Natural killer cell (primary cell): ENCODE data around the gene HECTD4. TPM values are rescaled to one million over a fixed set of nuclear protein-coding genes. Genes with fewer than 3 reads are reported as not detected.
"Not testable (repeated sequence)": the region's sequence is repeated elsewhere in the genome, so short reads cannot be mapped to it uniquely, and the experiment has no call there.

Experiments used
- ATAC-seq, 3 donors: fragments of 150-1000 bp in 2 of 3; fragments of 200-7000 bp in 1 of 3; cut with Tn5 transposase; 1 replicate in 1 of 3; 2 replicates in 2 of 3; pipeline ENCODE4 v1.10.0; 2021; ENCODE audit warnings: mild to moderate bottlenecking in 2 of 3, moderate library complexity in 2 of 3
- DNase-seq, 2 donors: peaks; one replicate each; pipeline versions ENCODE4 v3.0.0 to v3.0.0-alpha.2; 2013 to 2021; ENCODE audit warnings: mixed read lengths in 1 of 2
- H3K27ac ChIP-seq: one replicate; pipeline ENCODE4 v1.5.1; 2013; ENCODE audit warnings: mild to moderate bottlenecking, low read length
- H3K27me3 ChIP-seq: one replicate; pipeline ENCODE4 v1.6.1; 2013; ENCODE audit warnings: low read length; ENCODE audit not compliant: control insufficient read depth, insufficient read depth
- H3K36me3 ChIP-seq: one replicate; pipeline ENCODE4 v1.6.1; 2013; ENCODE audit warnings: low read length; ENCODE audit not compliant: control insufficient read depth, insufficient read depth
- H3K4me1 ChIP-seq: one replicate; pipeline ENCODE4 v1.6.1; 2013; ENCODE audit warnings: low read length; ENCODE audit not compliant: control insufficient read depth, insufficient read depth
- H3K4me3 ChIP-seq: one replicate; pipeline ENCODE4 v1.5.1; 2013; ENCODE audit warnings: low read length
- H3K9me3 ChIP-seq: one replicate; pipeline ENCODE4 v1.6.1; 2013; ENCODE audit warnings: low read length; ENCODE audit not compliant: control insufficient read depth, insufficient read depth
- H3K27ac Mint-ChIP-seq, 2 donors: one replicate each; pipeline ENCODE4 v1.8.0; 2022; ENCODE audit warnings: mild to moderate bottlenecking in 2 of 2, mixed read lengths in 2 of 2, moderate library complexity in 1 of 2
- H3K27me3 Mint-ChIP-seq, 2 donors: one replicate each; pipeline ENCODE4 v1.8.0; 2022; ENCODE audit warnings: low read depth in 2 of 2, mixed read lengths in 2 of 2
- H3K36me3 Mint-ChIP-seq: one replicate; pipeline ENCODE4 v1.8.0; 2022; ENCODE audit warnings: mixed read lengths
- H3K4me1 Mint-ChIP-seq, 2 donors: one replicate each; pipeline ENCODE4 v1.8.0; 2022; ENCODE audit warnings: mixed read lengths in 2 of 2
- H3K4me3 Mint-ChIP-seq: one replicate; pipeline ENCODE4 v1.8.0; 2022; ENCODE audit warnings: mild to moderate bottlenecking, moderate library complexity, mixed read lengths
- H3K9me3 Mint-ChIP-seq, 2 donors: one replicate each; pipeline ENCODE4 v1.8.0; 2022; ENCODE audit warnings: mixed read lengths in 2 of 2
- WGBS: methylation state at CpG from one replicate; pipeline ENCODE4 v1.1.7; 2013; ENCODE audit warnings: missing lambda C conversion rate; ENCODE audit not compliant: insufficient coverage; 5-methylcytosine and 5-hydroxymethylcytosine counted together
- intact Hi-C: fragments of 100-400 bp; cut with micrococcal nuclease; formaldehyde crosslinking; loops from one replicate; pipeline ENCODE4 v1.14.2; 2022
- total RNA-seq, 4 donors: library from RNA; stranded (reverse); fragments of 120-200 nt in 1 of 4; gene quantifications; one replicate each; pipeline versions ENCODE4 v1.2.3 to v1.2.4, GENCODE V29; 2013 to 2022
- TF ChIP-seq, protein P1 (sequence below): fragments of 200-600 bp; IDR thresholded peaks from one replicate; pipeline ENCODE4 v1.8.0; 2022; ENCODE audit warnings: antibody characterized with exemption

HECTD4 gene
- total RNA-seq, 3 donors from 2014 or later (not counting 1 experiment from before 2014, with no cell fraction given): 66.9 to 82.6 (median 79.2) TPM

DNA sequence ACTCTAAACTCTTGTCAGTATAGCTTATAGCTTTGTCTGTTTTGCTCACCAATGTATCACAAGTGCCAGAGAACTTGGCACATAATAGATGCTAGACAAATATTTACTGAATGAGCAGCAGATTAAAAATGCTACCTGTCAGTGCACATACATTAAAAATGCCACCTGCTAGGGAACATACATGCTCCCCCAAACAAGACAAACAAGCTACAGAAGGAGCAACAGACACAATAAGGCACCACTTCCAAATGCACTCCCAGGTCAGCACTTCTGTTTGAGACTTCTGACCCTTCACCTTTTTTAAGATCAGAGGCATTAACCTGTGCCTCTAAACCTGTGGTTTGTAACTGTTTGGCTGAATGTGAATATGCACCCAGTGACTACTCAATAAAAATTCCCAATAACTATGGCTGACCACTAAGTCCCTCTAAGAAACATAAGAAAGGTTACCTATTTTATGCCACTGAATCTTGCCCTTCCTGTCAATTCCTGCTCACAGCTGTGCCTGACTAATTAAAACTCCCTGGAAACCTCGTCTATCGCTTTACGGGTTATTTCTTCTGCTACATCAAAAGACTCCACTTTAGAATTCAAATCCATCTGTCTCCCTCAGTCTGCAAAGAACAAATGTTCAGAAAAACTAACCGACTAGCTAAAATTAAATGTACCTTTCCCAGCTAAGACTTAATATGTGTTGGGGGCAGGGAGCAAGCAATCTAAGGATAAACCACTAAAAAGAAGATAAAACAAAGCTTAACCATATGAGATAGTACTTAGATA is 41.0 kb downstream of the HECTD4 start:
- intact Hi-C loops: no loop called here
- peaks cover 9% of the 10 kb centered on the region for H3K4me1 ChIP-seq
- DNase-seq: no peak
- no peaks in the 10 kb centered on the region for H3K27me3 Mint-ChIP-seq
- ATAC-seq: no peak
- no peak overlapping the region for H3K27ac ChIP-seq
- H3K4me3 ChIP-seq: no peak overlapping the region
- H3K4me3 Mint-ChIP-seq: no peak overlapping the region
- H3K27me3 ChIP-seq: no peaks in the 10 kb centered on the region
- no peaks in the 10 kb centered on the region for H3K36me3 Mint-ChIP-seq
- no peaks in the 10 kb centered on the region for H3K9me3 Mint-ChIP-seq
- no peaks in the 10 kb centered on the region for H3K9me3 ChIP-seq
- H3K4me1 Mint-ChIP-seq: peaks cover 61 to 63% of the 10 kb centered on the region in 2 donors
- TF ChIP-seq, protein P1, sequence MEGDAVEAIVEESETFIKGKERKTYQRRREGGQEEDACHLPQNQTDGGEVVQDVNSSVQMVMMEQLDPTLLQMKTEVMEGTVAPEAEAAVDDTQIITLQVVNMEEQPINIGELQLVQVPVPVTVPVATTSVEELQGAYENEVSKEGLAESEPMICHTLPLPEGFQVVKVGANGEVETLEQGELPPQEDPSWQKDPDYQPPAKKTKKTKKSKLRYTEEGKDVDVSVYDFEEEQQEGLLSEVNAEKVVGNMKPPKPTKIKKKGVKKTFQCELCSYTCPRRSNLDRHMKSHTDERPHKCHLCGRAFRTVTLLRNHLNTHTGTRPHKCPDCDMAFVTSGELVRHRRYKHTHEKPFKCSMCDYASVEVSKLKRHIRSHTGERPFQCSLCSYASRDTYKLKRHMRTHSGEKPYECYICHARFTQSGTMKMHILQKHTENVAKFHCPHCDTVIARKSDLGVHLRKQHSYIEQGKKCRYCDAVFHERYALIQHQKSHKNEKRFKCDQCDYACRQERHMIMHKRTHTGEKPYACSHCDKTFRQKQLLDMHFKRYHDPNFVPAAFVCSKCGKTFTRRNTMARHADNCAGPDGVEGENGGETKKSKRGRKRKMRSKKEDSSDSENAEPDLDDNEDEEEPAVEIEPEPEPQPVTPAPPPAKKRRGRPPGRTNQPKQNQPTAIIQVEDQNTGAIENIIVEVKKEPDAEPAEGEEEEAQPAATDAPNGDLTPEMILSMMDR: no peak
- no peak overlapping the region for H3K27ac Mint-ChIP-seq
- H3K36me3 ChIP-seq: no peaks in the 10 kb centered on the region
- WGBS: 96% methylated on average over 3 of the region's 4 CpGs

DNA sequence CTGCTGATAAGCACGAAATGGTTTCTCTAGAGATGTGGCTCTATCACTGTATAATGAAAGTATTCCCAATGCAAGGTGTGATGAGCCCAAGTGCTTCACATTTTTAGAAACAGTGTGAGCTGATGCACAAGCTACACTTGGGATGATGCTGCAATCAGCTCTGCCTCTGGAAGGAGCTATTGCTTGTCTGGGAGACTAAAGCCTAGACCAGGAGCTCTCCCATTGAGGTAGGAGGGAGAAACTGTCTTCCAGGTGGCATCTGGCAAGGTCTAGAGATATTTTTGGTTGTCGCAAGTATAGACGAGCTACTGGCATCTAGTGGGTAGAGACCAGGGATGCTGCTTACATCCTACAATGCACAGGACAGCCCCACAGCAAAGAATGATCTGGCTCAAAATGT is 42.0 kb downstream of the HECTD4 start:
- TF ChIP-seq, protein P1: no peak
- Histone ChIP-seq H3K4me1 (no peaks in the 10 kb centered on the region), H3K27me3 (no peaks in the 10 kb centered on the region), H3K9me3 (no peaks in the 10 kb centered on the region), H3K27ac (no peak overlapping the region), H3K4me3 (no peak overlapping the region), H3K36me3 (no peaks in the 10 kb centered on the region)
- Mint-ChIP-seq H3K9me3 (no peaks in the 10 kb centered on the region), H3K4me3 (no peak overlapping the region), H3K4me1 (peaks cover 51 to 53% of the 10 kb centered on the region in 2 donors), H3K27me3 (no peaks in the 10 kb centered on the region), H3K36me3 (no peaks in the 10 kb centered on the region), H3K27ac (no peak overlapping the region)
- 87% methylated on average over 3 of the region's 3 CpGs for WGBS
- DNase-seq: no peak
- ATAC-seq: no peak
- intact Hi-C loops: no loop called here

DNA sequence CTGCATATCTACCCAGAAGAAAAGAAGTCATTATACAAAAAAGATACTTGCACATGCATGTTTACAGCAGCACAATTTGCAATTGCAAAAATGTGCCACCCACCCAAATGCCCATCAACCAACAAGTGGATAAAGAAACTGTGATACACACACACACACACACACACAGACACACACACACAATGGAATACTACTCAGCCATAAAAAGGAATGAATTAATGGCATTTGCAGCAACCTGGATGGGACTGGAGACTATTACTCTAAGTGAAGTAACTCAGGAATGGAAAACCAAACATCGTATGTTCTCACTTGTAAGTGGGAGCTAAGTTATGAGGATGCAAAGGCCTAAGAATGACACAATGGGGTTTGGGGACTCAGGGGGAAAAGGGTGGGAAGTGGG is 47.2 kb downstream of the HECTD4 start:
- peaks cover 10 to 29% of the 10 kb centered on the region in 2 donors for H3K4me1 Mint-ChIP-seq
- H3K27ac Mint-ChIP-seq, H3K27me3 Mint-ChIP-seq, H3K9me3 ChIP-seq, H3K9me3 Mint-ChIP-seq, H3K4me3 ChIP-seq, H3K27me3 ChIP-seq, intact Hi-C loops, H3K4me3 Mint-ChIP-seq, ATAC-seq, H3K36me3 Mint-ChIP-seq, H3K36me3 ChIP-seq, H3K4me1 ChIP-seq, H3K27ac ChIP-seq, DNase-seq: not testable (repeated sequence)
- 97% methylated on average over 1 of the region's 1 CpG for WGBS

DNA sequence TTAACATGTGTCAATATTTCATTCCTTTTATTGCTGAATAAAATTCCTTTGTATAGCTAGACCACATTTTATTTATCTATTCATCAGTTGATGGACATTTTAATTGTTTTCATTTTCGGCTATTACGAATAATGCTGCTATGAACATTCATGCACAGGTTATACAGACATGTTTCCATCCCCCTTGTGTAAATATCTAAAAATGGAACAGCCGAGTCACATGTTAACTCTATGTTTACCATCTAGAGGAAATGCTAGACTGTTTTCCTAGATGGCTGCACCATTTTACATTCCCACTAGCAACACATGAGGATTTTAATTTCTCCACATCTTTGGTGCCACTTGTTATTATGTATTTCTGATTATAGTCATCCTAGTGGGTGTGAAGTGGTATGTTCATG is 49.2 kb downstream of the HECTD4 start:
- TF ChIP-seq, protein P1: no peak
- no peak overlapping the region for H3K4me3 Mint-ChIP-seq
- no peaks in the 10 kb centered on the region for H3K27me3 Mint-ChIP-seq
- Histone ChIP-seq H3K27ac (no peak overlapping the region), H3K4me3 (no peak overlapping the region), H3K27me3 (no peaks in the 10 kb centered on the region), H3K9me3 (no peaks in the 10 kb centered on the region), H3K4me1 (no peaks in the 10 kb centered on the region), H3K36me3 (no peaks in the 10 kb centered on the region)
- intact Hi-C loops: no loop called here
- peaks cover 2 to 26% of the 10 kb centered on the region in 2 donors for H3K4me1 Mint-ChIP-seq
- DNase-seq (no peak), ATAC-seq (no peak)
- no peaks in the 10 kb centered on the region for H3K36me3 Mint-ChIP-seq
- WGBS: 98% methylated on average over 3 of the region's 3 CpGs
- no peak overlapping the region for H3K27ac Mint-ChIP-seq
- H3K9me3 Mint-ChIP-seq: no peaks in the 10 kb centered on the region
